ENCODE data around the gene NR6A1.

The NR6A1 gene

DNA sequence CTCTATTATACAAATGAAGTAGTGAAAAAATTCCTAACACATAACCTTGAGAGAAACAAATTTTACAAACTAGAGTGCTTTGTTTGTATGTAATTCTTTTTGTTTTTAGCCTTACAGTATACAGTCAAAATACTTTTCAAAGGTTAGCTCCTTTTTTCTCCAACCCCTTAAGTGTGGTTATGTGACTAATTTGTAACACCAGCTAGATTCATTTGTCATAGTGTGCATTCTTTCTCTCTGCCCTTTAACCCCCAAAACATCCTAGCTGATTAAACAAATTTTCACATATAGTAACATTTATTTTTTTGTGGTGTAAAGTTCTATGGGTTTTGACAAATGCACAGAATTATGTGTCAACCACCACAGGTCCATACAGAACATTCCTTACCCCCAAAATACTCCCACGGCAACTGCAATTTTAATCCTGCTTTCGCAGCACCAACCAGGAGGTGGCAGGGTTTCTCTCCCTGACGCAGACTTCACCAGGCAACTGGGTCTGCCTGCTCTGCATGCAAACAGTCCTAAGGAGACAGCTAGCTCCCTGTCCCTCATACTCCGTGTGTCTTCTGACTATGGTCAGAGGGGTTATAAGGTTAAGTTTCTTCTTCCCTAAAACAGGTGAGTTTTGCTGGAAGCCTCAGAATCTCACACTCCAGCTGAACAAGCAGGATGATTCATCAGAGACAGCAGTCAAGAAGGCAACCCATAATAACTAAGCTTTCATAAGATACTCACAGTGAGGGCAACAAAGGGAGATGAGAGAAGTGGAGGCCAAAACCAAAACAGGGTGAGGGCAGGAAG is 219.4 kb downstream of the NR6A1 start:
- TF ChIP-seq POLR2A (IDR thresholded peaks at IDR 0.05; ENCODE audit: low read length) (no peak), GATA1 (IDR thresholded peaks at IDR 0.05; ENCODE audit: low read depth, low read length) (no peak)
- peak; percentile 47 to 57 for DNase-seq

DNA sequence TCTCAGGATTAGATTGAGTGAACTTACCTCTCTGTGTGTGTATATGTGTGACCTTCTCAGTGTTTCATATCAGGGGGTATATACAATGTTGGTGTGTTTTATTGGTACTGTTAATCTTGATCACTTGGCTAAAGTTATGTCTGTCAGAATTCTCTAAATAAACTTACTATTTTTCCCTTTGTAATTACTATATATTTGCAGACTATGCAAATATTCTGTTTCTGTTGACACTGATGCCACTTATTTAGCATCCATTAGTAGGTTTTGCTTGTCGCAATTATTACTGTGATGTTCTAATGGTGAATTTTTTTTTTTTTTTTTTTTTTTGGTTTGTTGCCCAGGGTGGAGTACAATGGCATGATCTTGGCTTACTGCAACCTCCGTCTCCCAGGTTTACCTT is 221.0 kb downstream of the NR6A1 start:
- TF ChIP-seq POLR2A (IDR thresholded peaks at IDR 0.05; ENCODE audit: low read length) (no peak), GATA1 (IDR thresholded peaks at IDR 0.05; ENCODE audit: low read depth, low read length) (no peak)
- no peak for DNase-seq

DNA sequence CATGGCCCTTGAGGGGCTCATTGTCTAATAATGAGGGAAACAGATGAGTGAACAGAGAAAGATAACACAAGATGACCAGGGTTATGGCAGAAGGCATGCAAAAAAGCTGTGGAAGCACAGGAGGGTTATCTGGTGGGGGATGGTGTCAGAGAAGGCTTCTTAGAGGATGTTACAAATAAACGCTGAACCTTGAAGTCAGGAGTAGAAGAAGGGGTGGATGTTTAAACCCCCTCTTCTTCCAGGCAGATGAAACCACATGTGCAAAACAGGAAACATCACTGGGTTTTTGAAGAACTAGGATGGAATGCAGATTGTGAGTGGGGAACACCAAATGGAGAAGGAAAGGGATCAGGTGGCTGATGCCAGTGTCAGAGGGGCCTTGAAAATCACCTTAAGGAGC is 222.1 kb downstream of the NR6A1 start:
- DNase-seq = no peak

DNA sequence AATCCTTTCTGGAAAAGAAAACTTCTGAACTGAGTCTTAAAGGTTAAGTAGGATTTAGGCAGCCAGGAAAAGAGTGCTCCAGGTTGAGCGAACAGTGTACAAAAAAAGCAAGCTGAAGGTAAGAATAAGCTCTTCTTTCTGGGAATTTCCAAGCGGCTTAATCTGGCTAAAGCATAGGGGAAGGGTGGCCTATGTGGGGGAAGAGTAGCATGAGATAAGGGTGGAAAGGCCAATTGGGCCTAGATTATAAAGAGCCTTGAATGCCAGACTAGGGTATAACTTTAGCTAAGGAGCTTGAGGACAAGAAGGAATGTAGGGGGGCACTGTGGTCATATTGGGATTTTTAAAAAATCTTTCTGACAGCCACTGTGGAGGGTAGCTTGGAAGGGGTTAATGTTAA is 226.6 kb downstream of the NR6A1 start:
- peak in 1 of 2 experiments; percentile 13 for DNase-seq
- TF ChIP-seq POLR2A (IDR thresholded peaks at IDR 0.05; ENCODE audit: low read length) = no peak

More for the DNA sequence above, 222.1 kb downstream of the NR6A1 start:
- TF ChIP-seq POLR2A (IDR thresholded peaks at IDR 0.05; ENCODE audit: low read length) (no peak), GATA1 (IDR thresholded peaks at IDR 0.05; ENCODE audit: low read depth, low read length) (no peak)

DNA sequence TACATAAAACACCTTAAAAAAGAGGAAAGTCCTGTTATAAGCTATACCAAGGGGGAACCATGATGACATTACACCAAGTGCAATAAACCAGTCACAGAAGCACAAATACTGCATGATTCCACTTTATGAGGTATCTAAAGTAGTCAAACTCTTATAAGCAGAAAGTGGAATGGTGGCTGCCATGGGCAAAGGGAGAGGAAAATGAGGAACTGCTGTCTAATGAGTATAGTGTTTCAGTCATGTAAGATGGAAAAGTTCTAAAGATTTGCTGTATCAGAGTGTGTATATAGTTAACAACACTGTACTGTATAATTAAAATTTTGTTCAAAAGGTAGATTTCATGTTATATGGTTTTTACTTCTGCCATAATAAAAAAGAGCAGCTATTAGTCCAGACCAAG is 229.3 kb downstream of the NR6A1 start:
- no peak for TF ChIP-seq GATA1 (IDR thresholded peaks at IDR 0.05; ENCODE audit: low read depth, low read length)
- no peak for DNase-seq

DNA sequence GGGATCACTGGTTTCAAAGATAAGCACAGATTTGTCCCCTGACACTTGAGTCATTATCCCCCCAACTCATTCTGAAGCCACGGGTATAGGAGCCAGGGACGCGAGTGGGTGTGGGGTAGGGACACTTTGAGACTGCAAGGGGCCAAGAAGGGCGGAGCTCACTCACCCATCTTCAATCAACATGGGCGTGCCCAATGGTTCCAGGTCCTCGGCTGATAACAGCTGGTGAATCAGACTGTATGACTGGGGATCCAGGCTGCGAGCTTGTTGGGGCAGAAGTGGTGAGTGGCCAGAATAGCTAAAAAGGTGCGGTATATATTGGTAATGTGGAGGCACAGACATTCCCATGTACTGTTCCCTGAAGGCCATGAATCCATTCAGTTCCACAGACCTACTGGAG is 233.2 kb downstream of the NR6A1 start:
- TF ChIP-seq POLR2A (IDR thresholded peaks at IDR 0.05; ENCODE audit: low read length) = no peak
- no peak for TF ChIP-seq GATA1 (IDR thresholded peaks at IDR 0.05; ENCODE audit: low read depth, low read length)
- DNase-seq = peak; percentile 80 to 86

DNA sequence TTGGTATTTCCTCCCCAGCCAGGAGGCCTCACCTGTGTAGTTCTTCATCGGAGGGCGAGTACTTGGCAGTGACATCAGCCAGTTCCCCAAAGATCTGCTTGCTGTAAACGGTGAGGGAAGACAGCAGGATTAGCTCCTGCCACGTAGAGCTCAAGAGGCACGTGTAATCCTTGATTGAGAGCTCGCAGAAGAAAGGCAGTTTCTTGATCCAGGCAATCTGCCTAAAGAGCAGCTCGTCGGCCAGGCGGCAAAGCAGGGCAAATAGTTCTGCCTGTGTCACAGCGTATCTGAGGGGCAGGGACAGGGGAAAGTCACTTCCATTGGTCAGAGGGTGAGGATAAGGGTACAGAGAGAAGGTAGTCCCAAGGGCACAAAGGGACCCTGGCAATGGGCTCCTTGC is 235.3 kb downstream of the NR6A1 start:
- no peak for DNase-seq
- TF ChIP-seq POLR2A (IDR thresholded peaks at IDR 0.05; ENCODE audit: low read length) (no peak), GATA1 (IDR thresholded peaks at IDR 0.05; ENCODE audit: low read depth, low read length) (no peak)

DNA sequence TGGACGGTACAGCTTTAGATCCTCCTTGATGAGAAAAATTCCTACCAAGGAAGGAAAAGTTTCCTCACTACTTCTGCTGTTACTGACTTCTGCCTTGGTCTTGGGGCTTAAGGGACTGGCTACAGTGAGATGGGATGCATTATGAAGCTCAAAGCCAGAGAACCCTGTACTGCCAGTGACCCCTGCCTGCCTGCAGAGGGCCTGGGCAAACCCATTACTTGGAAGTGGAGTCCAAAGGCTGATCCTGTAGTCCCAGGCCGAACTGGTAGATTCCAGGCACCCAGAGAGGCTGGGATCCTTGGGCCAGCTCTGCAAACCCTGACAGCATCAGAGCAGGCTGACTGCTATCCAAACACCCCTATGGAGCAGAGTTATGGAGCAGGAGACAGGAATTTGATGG is 238.2 kb downstream of the NR6A1 start:
- TF ChIP-seq POLR2A (IDR thresholded peaks at IDR 0.05; ENCODE audit: low read length) (no peak), GATA1 (IDR thresholded peaks at IDR 0.05; ENCODE audit: low read depth, low read length) (no peak)
- no peak for DNase-seq

DNA sequence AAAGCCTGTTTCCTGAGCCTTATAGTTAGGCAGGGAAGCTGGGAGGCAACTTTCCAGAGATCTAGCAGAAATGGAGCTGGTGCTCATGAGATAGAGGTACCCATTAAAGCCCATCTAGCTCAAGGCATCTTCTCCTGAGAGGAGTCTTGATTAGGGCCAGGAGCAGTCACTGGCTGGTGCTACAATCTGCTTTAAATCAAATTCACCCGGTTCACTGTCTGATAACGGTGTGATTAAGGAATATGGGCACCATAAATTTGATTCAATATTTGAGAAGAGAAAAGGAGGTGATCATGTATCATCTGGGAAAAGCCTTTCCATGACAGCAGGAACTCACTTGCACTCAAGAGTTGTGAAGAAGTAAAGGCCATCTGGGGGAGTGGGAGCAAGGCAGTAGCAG is 240.0 kb downstream of the NR6A1 start:
- DNase-seq = no peak
- TF ChIP-seq POLR2A (IDR thresholded peaks at IDR 0.05; ENCODE audit: low read length) (no peak), GATA1 (IDR thresholded peaks at IDR 0.05; ENCODE audit: low read depth, low read length) (no peak)

DNA sequence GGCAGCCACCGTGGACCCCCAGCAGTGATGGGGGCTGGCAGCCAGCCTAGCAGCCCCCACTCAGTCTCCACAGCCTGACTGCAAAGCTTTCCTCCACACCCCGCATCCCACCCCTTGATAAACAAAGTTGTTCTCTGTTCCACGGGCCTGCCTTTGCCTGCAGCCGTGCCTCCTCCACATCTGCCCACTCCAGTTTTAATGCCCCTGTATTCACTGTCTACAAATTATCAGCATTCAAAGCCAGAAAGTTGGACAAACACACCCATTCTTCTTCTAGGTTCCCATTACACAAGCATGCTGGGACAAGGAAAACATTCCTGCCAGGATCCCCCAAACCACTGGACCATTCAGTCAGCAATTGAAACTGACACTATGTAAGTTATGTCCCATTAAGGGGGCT is 240.9 kb downstream of the NR6A1 start:
- no peak for DNase-seq
- TF ChIP-seq POLR2A (IDR thresholded peaks at IDR 0.05; ENCODE audit: low read length) (no peak), GATA1 (IDR thresholded peaks at IDR 0.05; ENCODE audit: low read depth, low read length) (no peak)

DNA sequence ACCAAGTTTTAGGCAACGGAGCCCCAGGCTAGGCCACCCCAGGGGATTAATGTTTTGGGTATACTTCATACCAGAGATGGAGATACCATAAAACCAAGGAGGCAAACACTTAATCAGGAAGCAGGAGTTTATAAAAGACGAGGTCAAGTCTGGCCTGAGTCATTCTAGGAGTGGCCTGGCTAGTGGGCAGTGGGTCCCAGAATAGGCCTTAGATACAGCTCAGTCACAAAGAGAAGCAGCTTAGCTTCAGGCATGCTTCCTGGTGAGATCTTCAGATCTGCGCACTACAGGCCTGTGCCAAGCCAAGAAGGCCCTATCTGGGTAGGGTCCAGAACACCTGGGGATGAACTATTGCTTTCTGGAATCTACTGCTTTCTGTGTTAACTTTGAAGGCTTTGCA is 243.3 kb downstream of the NR6A1 start:
- TF ChIP-seq GATA1 (IDR thresholded peaks at IDR 0.05; ENCODE audit: low read depth, low read length) = no peak
- TF ChIP-seq POLR2A (IDR thresholded peaks at IDR 0.05; ENCODE audit: low read length) = no peak
- DNase-seq = no peak

DNA sequence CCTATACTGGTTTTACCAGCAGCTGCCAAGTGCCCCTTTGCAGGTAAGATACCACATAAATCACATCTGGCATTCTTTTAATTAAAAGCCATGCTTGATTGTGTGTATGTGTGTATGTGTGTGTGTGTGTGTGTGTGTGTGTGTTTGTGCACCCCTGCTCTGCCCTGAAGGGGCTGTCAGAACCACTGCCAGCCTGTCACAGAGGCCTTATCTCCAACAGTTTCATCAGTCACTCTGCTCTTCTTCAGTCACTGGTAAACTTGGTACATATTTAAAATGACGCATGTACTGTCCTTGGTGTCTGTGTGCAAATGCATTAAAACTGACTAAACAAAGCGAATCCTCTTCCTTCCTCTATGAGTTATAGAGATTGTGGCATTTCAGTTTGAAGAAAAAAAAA is 244.9 kb downstream of the NR6A1 start:
- TF ChIP-seq GATA1 (IDR thresholded peaks at IDR 0.05; ENCODE audit: low read depth, low read length) = no peak
- no peak for TF ChIP-seq POLR2A (IDR thresholded peaks at IDR 0.05; ENCODE audit: low read length)
- DNase-seq = no peak

DNA sequence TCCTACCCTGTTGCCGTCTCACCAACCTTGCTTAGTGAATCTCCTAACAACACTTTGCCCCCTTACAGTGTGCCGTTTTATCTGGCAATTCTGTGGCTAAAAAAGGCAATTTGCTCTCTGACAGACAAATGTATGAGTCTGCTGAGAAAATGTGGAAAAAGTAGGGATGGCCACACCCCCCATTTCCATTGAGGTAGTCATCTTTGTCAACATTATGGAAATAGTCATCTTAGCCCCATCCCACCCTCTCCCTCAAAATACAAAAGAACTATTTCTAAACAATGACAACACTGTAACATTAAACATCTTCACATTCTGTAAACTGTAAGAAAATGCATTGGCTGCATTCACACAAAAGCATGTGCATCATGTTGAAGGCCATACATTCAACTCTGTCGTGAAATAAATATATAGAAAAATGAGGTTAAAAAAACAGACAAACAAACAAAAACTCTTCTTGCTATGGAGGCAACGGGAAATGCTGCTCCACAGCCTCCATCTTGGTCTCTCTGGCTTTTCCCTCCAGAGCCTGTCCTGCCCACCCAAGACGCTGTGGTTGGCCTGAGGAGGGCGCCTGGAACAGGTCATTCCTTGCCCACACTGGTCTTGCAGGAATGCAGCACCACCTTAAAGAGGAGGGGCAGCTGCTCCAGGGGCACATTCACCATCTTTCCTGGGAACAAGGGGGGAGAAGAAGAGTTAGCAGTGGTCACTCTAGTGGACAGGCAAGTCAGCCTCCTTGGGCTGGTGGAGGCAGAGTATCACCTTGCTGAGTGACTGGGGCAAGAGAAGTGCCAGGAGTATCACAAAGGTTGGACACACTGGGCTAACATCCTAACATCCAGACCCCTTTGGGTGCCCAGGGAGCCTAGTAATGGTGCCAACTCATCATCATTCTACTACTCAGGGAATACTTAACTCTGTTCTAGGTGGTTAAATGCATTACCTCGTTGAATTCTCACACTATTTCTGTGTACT is 248.7 kb downstream of the NR6A1 start:
- TF ChIP-seq GATA1 (IDR thresholded peaks at IDR 0.05; ENCODE audit: low read depth, low read length) = no peak
- no peak for TF ChIP-seq POLR2A (IDR thresholded peaks at IDR 0.05; ENCODE audit: low read length)
- DNase-seq = no peak

DNA sequence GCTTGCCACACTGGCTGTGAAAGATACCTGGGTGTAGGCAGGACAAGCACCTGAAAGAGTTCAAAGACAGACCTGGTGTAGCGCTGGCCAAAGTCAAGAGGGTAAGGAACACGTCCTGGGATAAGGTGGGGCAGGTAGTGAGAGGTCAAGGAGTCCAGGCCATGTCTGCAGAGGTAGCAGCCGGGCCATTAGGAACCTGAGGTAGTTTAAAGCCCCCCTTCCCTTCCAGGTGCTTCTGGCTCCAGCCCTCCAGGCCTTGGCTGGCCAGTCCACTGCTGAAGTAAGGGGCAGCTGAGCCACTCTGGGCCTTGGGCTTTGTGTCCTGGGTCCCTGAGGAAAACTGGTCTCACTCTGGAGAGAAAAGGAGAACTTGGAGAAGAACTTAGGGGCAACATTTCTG is 250.0 kb downstream of the NR6A1 start:
- TF ChIP-seq GATA1 (IDR thresholded peaks at IDR 0.05; ENCODE audit: low read depth, low read length) = no peak
- no peak for TF ChIP-seq POLR2A (IDR thresholded peaks at IDR 0.05; ENCODE audit: low read length)
- DNase-seq = no peak
